Measurements from ENCODE around the gene PEX14. TPM values are rescaled to one million over a fixed set of nuclear protein-coding genes. Genes with fewer than 3 reads are reported as not detected.

PEX14 gene
- total and polyA plus RNA-seq, 11 donors: 14.9 to 28.7 (median 20.4) TPM

GRCh38 chr1:10507111-10507879, 32.5 kb downstream of the PEX14 start:
- ATAC-seq (peak; percentile 71 to 90 (median 85)), DNase-seq (peak; percentile 49 to 71 (median 66))
- no peak for TF ChIP-seq POLR2A (IDR thresholded peaks at IDR 0.05)
- TF ChIP-seq CTCF (IDR thresholded peaks at IDR 0.05): peak; percentile 73 to 90 (median 80)
- peaks cover 0 to 37% (median 26%) of the 10 kb centered on the region in 12 donors for H3K4me1 ChIP-seq
- H3K4me3 ChIP-seq: no peak overlapping the region
- H3K36me3 ChIP-seq: no peaks in the 10 kb centered on the region
- no peaks in the 10 kb centered on the region for H3K27me3 ChIP-seq
- intact Hi-C loops (cut with DNase I): loop anchor here in 8 of 10 donors (1.0 to 10.0 kb wide), 4 partner anchors 360 to 438 kb away; no protein-coding TSS in a partner anchor
- 63 to 71% (median 70%) methylated on average over 16 to 17 of the region's 17 CpGs for WGBS, 4 donors
- H3K27ac ChIP-seq: no peak overlapping the region
- H3K9me3 ChIP-seq: no peaks in the 10 kb centered on the region

- Histone ChIP-seq H3K27ac (no peak overlapping the region), H3K36me3 (no peaks in the 10 kb centered on the region), H3K4me3 (no peak overlapping the region), H3K4me1 (peaks cover 0 to 40% (median 26%) of the 10 kb centered on the region in 12 donors), H3K27me3 (no peaks in the 10 kb centered on the region), H3K9me3 (no peaks in the 10 kb centered on the region)
- DNase-seq (no peak), ATAC-seq (no peak)
- TF ChIP-seq POLR2A (IDR thresholded peaks at IDR 0.05) (no peak), CTCF (IDR thresholded peaks at IDR 0.05) (no peak)
- whole genome bisulfite sequencing, 4 donors: 56 to 88% (median 79%) methylated on average over 3 of the region's 3 CpGs
- intact Hi-C loops (cut with DNase I): loop anchor here in 7 of 10 donors (5.0 to 10.0 kb wide), 3 partner anchors 359 to 436 kb away; no protein-coding TSS in a partner anchor
These were observed 33.8 kb downstream of the PEX14 start for GRCh38 chr1:10508511-10508951.

GRCh38 chr1:10509809-10510509, 35.2 kb downstream of the PEX14 start:
- no peaks in the 10 kb centered on the region for H3K9me3 ChIP-seq
- ATAC-seq (no peak), DNase-seq (no peak)
- H3K27me3 ChIP-seq: no peaks in the 10 kb centered on the region
- intact Hi-C loops (cut with DNase I): loop anchor here in 9 of 10 donors (5.0 to 10.0 kb wide), 8 partner anchors 125 to 435 kb away; partner anchors contain the start of gene CASZ1 (in 1 of the 9)
- H3K4me3 ChIP-seq: no peak overlapping the region
- 86 to 90% (median 88%) methylated on average over 6 of the region's 6 CpGs for WGBS, 4 donors
- no peaks in the 10 kb centered on the region for H3K36me3 ChIP-seq
- H3K27ac ChIP-seq: peak overlapping the region in 1 of 12 donors; percentile 83
- TF ChIP-seq CTCF (IDR thresholded peaks at IDR 0.05) (no peak), POLR2A (IDR thresholded peaks at IDR 0.05) (no peak)
- peaks cover 0 to 48% (median 28%) of the 10 kb centered on the region in 12 donors for H3K4me1 ChIP-seq

Measured in heart left ventricle (tissue), 16 donors.